CD4-positive, alpha-beta T cell (primary cell): ENCODE measurements around the gene ZNF687. TPM values are rescaled to one million over a fixed set of nuclear protein-coding genes. Genes with fewer than 3 reads are reported as not detected.
"Not testable (repeated sequence)": the region's sequence is repeated elsewhere in the genome, so short reads cannot be mapped to it uniquely, and the experiment has no call there.

Experiments
- ATAC-seq: fragments of 200-7000 bp; cut with Tn5 transposase; one replicate; pipeline ENCODE4 v1.10.0; 2022; ENCODE audit warnings: mild to moderate bottlenecking; ENCODE audit not compliant: poor library complexity
- CTCF ChIA-PET: fragments of 350-600 bp; sonication (Branson Sonifier 250); formaldehyde crosslinking; loops from one replicate; lab custom pipeline; 2021; ENCODE audit warnings: antibody characterized with exemption, inconsistent platforms; lab: Charles Lee
- POLR2A ChIA-PET: fragments of 350-600 bp; sonication (Branson Sonifier 250); formaldehyde crosslinking; loops from one replicate; lab custom pipeline; 2021; ENCODE audit warnings: antibody characterized with exemption, inconsistent platforms; lab: Charles Lee
- DNase-seq, 14 experiments: peaks; one replicate each; pipeline ENCODE4 v3.0.0-alpha.2; 2013 to 2020; ENCODE audit warnings: mixed read lengths in 2 of 14
- H3K27ac ChIP-seq, 2 donors: one replicate each; pipeline versions ENCODE4 v1.5.1 to v1.7.0; 2013; ENCODE audit warnings: low read length in 2 of 2, low read depth in 1 of 2, mild to moderate bottlenecking in 1 of 2
- H3K27me3 ChIP-seq, 2 experiments: 1 replicate in 1 of 2; 2 replicates in 1 of 2; pipeline versions ENCODE4 v1.6.1 to v1.7.0; 2013; ENCODE audit warnings: low read length in 2 of 2, control low read depth in 1 of 2, mild to moderate bottlenecking in 1 of 2, moderate library complexity in 1 of 2; ENCODE audit not compliant: insufficient read depth in 2 of 2, control insufficient read depth in 1 of 2
- H3K36me3 ChIP-seq: one replicate; pipeline ENCODE4 v1.6.1; 2013; ENCODE audit warnings: low read length, control low read depth; ENCODE audit not compliant: insufficient read depth
- H3K4me1 ChIP-seq: one replicate; pipeline ENCODE4 v1.6.1; 2013; ENCODE audit warnings: low read length, control low read depth; ENCODE audit not compliant: insufficient read depth
- H3K4me3 ChIP-seq: one replicate; pipeline ENCODE4 v1.5.1; 2013; ENCODE audit warnings: mild to moderate bottlenecking, low read length, moderate library complexity
- H3K9me3 ChIP-seq, 2 experiments: 1 replicate in 1 of 2; 2 replicates in 1 of 2; pipeline versions ENCODE4 v1.6.1 to v1.7.0; 2013; ENCODE audit warnings: low read length in 2 of 2, mild to moderate bottlenecking in 2 of 2, control low read depth in 1 of 2, moderate library complexity in 1 of 2; ENCODE audit not compliant: control insufficient read depth in 1 of 2, insufficient read depth in 1 of 2
- H3K27ac Mint-ChIP-seq: one replicate; pipeline ENCODE4 v1.8.0; 2020; ENCODE audit warnings: mixed read lengths
- H3K27me3 Mint-ChIP-seq: one replicate; pipeline ENCODE4 v1.8.0; 2021; ENCODE audit warnings: mixed read lengths
- H3K36me3 Mint-ChIP-seq: one replicate; pipeline ENCODE4 v1.8.0; 2021; ENCODE audit warnings: low read depth, mixed read lengths
- H3K4me1 Mint-ChIP-seq: one replicate; pipeline ENCODE4 v1.8.0; 2021; ENCODE audit warnings: low read depth, mixed read lengths
- H3K4me3 Mint-ChIP-seq: one replicate; pipeline ENCODE4 v1.8.0; 2020; ENCODE audit warnings: mild to moderate bottlenecking, mixed read lengths
- H3K9me3 Mint-ChIP-seq: one replicate; pipeline ENCODE4 v1.8.0; 2020; ENCODE audit warnings: mixed read lengths
- CTCF ChIP-seq: fragments of 200-600 bp; IDR thresholded peaks from one replicate; pipeline ENCODE4 v1.8.0; 2022; ENCODE audit warnings: antibody characterized with exemption, mild to moderate bottlenecking
- intact Hi-C, 2 experiments: fragments of 100-400 bp; cut with DNase I in 1 of 2; cut with micrococcal nuclease in 1 of 2; formaldehyde crosslinking; loops; one replicate each; pipeline versions ENCODE4 v1.15.1 to v1.9.0; 2023 to 2025; cut with DNase I, micrococcal nuclease
- total RNA-seq, 174 experiments: library from RNA in 2 of 174; stranded (reverse) in 2 of 174; gene quantifications; one replicate each; pipeline ENCODE4 v1.2.3 and lab custom pipeline; 2021 to 2026

The ZNF687 gene
- total RNA-seq, 2 experiments from 2014 or later, result 38.9 to 40.0 TPM

GRCh38 chr1:151267760-151268159, 14.3 kb upstream of the ZNF687 start:
- POLR2A ChIA-PET, result interaction anchor here (0.6 to 1.0 kb wide), 2 partner anchors 14 to 16 kb away, joined by 3 read pairs; partner anchors contain the start of gene ZNF687
- H3K36me3 Mint-ChIP-seq, result peaks cover 70% of the 10 kb centered on the region
- H3K36me3 ChIP-seq, result peaks cover 50% of the 10 kb centered on the region

GRCh38 chr1:151273924-151274466, 8.1 kb upstream of the ZNF687 start:
- intact Hi-C loops, result no loop called here
- ChIA-PET CTCF (no interaction called here), POLR2A (no interaction called here)
- Histone ChIP-seq H3K27me3 (no peaks in the 10 kb centered on the region), H3K4me1 (no peaks in the 10 kb centered on the region), H3K9me3 (no peaks in the 10 kb centered on the region), H3K27ac (no peak overlapping the region), H3K4me3 (no peak overlapping the region), H3K36me3 (no peaks in the 10 kb centered on the region)
- Mint-ChIP-seq H3K4me1 (no peaks in the 10 kb centered on the region), H3K27ac (no peak overlapping the region), H3K36me3 (peaks cover 18% of the 10 kb centered on the region), H3K9me3 (no peaks in the 10 kb centered on the region), H3K27me3 (no peaks in the 10 kb centered on the region), H3K4me3 (no peak overlapping the region)
- ATAC-seq, result no peak
- no peak for TF ChIP-seq CTCF
- DNase-seq, result no peak

More at GRCh38 chr1:151267760-151268159, 14.3 kb upstream of the ZNF687 start:
- Mint-ChIP-seq H3K4me3 (no peak overlapping the region), H3K4me1 (no peaks in the 10 kb centered on the region), H3K27ac (no peak overlapping the region), H3K27me3 (no peaks in the 10 kb centered on the region), H3K9me3 (no peaks in the 10 kb centered on the region)
- Histone ChIP-seq H3K4me1 (no peaks in the 10 kb centered on the region), H3K27me3 (no peaks in the 10 kb centered on the region), H3K9me3 (no peaks in the 10 kb centered on the region), H3K27ac (no peak overlapping the region), H3K4me3 (no peak overlapping the region)
- DNase-seq (no peak), ATAC-seq (no peak)
- intact Hi-C loops, result no loop called here
- TF ChIP-seq CTCF, result no peak
- CTCF ChIA-PET, result no interaction called here

GRCh38 chr1:151275341-151275740, 6.8 kb upstream of the ZNF687 start:
- ATAC-seq, intact Hi-C loops, H3K4me1 ChIP-seq: not testable (repeated sequence)

GRCh38 chr1:151277249-151277648, 4.8 kb upstream of the ZNF687 start:
- intact Hi-C loops, result no loop called here
- CTCF ChIA-PET, result interaction anchor here (0.6 to 1.4 kb wide), 2 partner anchors 24 to 63 kb away, joined by 3 to 5 read pairs; no protein-coding TSS in a partner anchor
- H3K9me3 Mint-ChIP-seq, result no peaks in the 10 kb centered on the region
- TF ChIP-seq CTCF, result no peak
- DNase-seq (peak in 2 of 14 experiments; percentile 60 to 73), ATAC-seq (no peak)
- Histone ChIP-seq H3K27ac (no peak overlapping the region), H3K27me3 (no peaks in the 10 kb centered on the region), H3K4me3 (no peak overlapping the region), H3K4me1 (peaks cover 12% of the 10 kb centered on the region), H3K36me3 (no peaks in the 10 kb centered on the region), H3K9me3 (no peaks in the 10 kb centered on the region)
- H3K36me3 Mint-ChIP-seq, result peaks cover 11% of the 10 kb centered on the region
- POLR2A ChIA-PET, result no interaction called here
- H3K27ac Mint-ChIP-seq, result no peak overlapping the region
- H3K27me3 Mint-ChIP-seq, result no peaks in the 10 kb centered on the region
- peaks cover 15% of the 10 kb centered on the region for H3K4me1 Mint-ChIP-seq
- H3K4me3 Mint-ChIP-seq, result no peak overlapping the region

More at GRCh38 chr1:151275341-151275740, 6.8 kb upstream of the ZNF687 start:
- H3K27me3 ChIP-seq, H3K9me3 ChIP-seq, CTCF ChIA-PET, H3K36me3 ChIP-seq, H3K36me3 Mint-ChIP-seq, H3K4me3 ChIP-seq, H3K9me3 Mint-ChIP-seq, H3K4me1 Mint-ChIP-seq, POLR2A ChIA-PET, H3K4me3 Mint-ChIP-seq, H3K27ac Mint-ChIP-seq, H3K27ac ChIP-seq, DNase-seq, H3K27me3 Mint-ChIP-seq: not testable (repeated sequence)
